ENCODE measurements around the gene ACAP2.

DNA sequence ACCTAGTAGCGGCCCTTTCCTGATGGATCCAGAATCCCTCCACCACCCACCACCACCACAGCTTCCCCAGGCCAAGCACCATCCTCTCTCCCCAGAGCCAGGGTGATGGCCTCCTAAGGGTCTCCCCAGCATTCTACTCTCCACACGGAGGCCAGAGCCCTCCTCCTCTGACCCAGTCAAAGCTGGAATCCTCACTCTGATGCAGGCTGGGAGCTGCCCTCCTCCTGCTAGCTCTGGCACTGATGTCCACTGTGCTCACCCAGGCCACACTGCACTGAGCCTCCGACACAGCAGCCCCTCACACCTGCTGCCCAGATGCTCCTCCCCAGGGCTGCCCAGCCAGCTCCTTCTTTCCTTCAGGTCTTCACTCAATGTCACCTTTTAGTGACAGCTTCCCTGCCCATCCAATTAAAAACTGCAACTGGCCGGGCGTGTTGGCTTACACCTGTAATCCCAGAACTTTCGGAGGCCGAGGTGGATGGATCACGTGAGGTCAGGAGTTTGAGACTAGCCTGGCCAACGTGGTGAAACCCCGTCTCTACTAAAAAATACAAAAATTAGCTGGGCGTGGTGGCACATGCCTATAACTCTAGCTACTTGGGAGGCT is 192.9 kb downstream of the ACAP2 start:
- TF ChIP-seq, protein P1, sequence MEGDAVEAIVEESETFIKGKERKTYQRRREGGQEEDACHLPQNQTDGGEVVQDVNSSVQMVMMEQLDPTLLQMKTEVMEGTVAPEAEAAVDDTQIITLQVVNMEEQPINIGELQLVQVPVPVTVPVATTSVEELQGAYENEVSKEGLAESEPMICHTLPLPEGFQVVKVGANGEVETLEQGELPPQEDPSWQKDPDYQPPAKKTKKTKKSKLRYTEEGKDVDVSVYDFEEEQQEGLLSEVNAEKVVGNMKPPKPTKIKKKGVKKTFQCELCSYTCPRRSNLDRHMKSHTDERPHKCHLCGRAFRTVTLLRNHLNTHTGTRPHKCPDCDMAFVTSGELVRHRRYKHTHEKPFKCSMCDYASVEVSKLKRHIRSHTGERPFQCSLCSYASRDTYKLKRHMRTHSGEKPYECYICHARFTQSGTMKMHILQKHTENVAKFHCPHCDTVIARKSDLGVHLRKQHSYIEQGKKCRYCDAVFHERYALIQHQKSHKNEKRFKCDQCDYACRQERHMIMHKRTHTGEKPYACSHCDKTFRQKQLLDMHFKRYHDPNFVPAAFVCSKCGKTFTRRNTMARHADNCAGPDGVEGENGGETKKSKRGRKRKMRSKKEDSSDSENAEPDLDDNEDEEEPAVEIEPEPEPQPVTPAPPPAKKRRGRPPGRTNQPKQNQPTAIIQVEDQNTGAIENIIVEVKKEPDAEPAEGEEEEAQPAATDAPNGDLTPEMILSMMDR (IDR thresholded peaks at IDR 0.05; ENCODE audit: low read depth, low read length, missing input control), result no peak
- no peak for TF ChIP-seq GABPA (IDR thresholded peaks at IDR 0.05 in 1 of 2, conservative IDR thresholded peaks at IDR 0.05 in 1 of 2)

All from liver (tissue), 3 donors.